Measurements from ENCODE around the gene TET2.
"Not testable (repeated sequence)": the region's sequence is repeated elsewhere in the genome, so short reads cannot be mapped to it uniquely, and the experiment has no call there.

Gene TET2

GRCh38 chr4:105281124-105281415 lies 134.4 kb downstream of the TET2 start:
- DNase-seq (ENCODE audit: extremely low read depth in 1 of 2, low read depth in 1 of 2) = no peak

GRCh38 chr4:105282489-105282888 lies 135.8 kb downstream of the TET2 start:
- no peak for DNase-seq (ENCODE audit: extremely low read depth in 1 of 2, low read depth in 1 of 2)

GRCh38 chr4:105283501-105283900 lies 136.8 kb downstream of the TET2 start:
- no peak for DNase-seq (ENCODE audit: extremely low read depth in 1 of 2, low read depth in 1 of 2)

- no peak for DNase-seq (ENCODE audit: extremely low read depth in 1 of 2, low read depth in 1 of 2)
Observed at GRCh38 chr4:105288121-105288520, 141.4 kb downstream of the TET2 start.

GRCh38 chr4:105291925-105292324 lies 145.2 kb downstream of the TET2 start:
- DNase-seq (ENCODE audit: extremely low read depth in 1 of 2, low read depth in 1 of 2) = no peak

- no peak for DNase-seq (ENCODE audit: extremely low read depth in 1 of 2, low read depth in 1 of 2)
Observed at GRCh38 chr4:105293360-105293759, 146.7 kb downstream of the TET2 start.

- DNase-seq (ENCODE audit: extremely low read depth in 1 of 2, low read depth in 1 of 2) = no peak
Observed at GRCh38 chr4:105296672-105297071, 150.0 kb downstream of the TET2 start.

- DNase-seq (ENCODE audit: extremely low read depth in 1 of 2, low read depth in 1 of 2) = not testable (repeated sequence)
Observed at GRCh38 chr4:105299027-105299426, 152.4 kb downstream of the TET2 start.

GRCh38 chr4:105304085-105304484 lies 157.4 kb downstream of the TET2 start:
- DNase-seq (ENCODE audit: extremely low read depth in 1 of 2, low read depth in 1 of 2) = no peak

GRCh38 chr4:105305019-105305836 lies 158.6 kb downstream of the TET2 start:
- DNase-seq (ENCODE audit: extremely low read depth in 1 of 2, low read depth in 1 of 2) = no peak

- peak; percentile 35 to 74 for DNase-seq (ENCODE audit: extremely low read depth in 1 of 2, low read depth in 1 of 2)
Observed at GRCh38 chr4:105306158-105306781, 159.6 kb downstream of the TET2 start.

GRCh38 chr4:105306820-105307219 lies 160.1 kb downstream of the TET2 start:
- DNase-seq (ENCODE audit: extremely low read depth in 1 of 2, low read depth in 1 of 2) = no peak

- DNase-seq (ENCODE audit: extremely low read depth in 1 of 2, low read depth in 1 of 2) = no peak
Observed at GRCh38 chr4:105318486-105318885, 171.8 kb downstream of the TET2 start.

- DNase-seq (ENCODE audit: extremely low read depth in 1 of 2, low read depth in 1 of 2) = no peak
Observed at GRCh38 chr4:105327222-105327621, 180.5 kb downstream of the TET2 start.

GRCh38 chr4:105327956-105328355 lies 181.3 kb downstream of the TET2 start:
- no peak for DNase-seq (ENCODE audit: extremely low read depth in 1 of 2, low read depth in 1 of 2)

GRCh38 chr4:105329081-105329480 lies 182.4 kb downstream of the TET2 start:
- no peak for DNase-seq (ENCODE audit: extremely low read depth in 1 of 2, low read depth in 1 of 2)

All from stimulated activated CD8-positive, alpha-beta memory T cell treated with anti-CD3 and anti-CD28 coated beads, Interleukin-7, amount 100 ng/mL, for 48 hours (primary cell).